ENCODE measurements around the gene MTFP1. TPM values are rescaled to one million over a fixed set of nuclear protein-coding genes. Genes with fewer than 3 reads are reported as not detected.
"Not testable (repeated sequence)": the region's sequence is repeated elsewhere in the genome, so short reads cannot be mapped to it uniquely, and the experiment has no call there.

The MTFP1 gene
- total and polyA plus RNA-seq, 5 donors: 15.5 to 38.9 (median 21.1) TPM

GRCh38 chr22:30439836-30440235 is 14.3 kb downstream of the MTFP1 start:
- no peaks in the 10 kb centered on the region for H3K9me3 ChIP-seq (ENCODE audit: control insufficient read depth, low read length)
- H3K4me1 ChIP-seq (ENCODE audit: control insufficient read depth, insufficient read depth, low read length): no peaks in the 10 kb centered on the region
- no peaks in the 10 kb centered on the region for H3K27me3 ChIP-seq (ENCODE audit: control insufficient read depth, insufficient read depth)
- intact Hi-C loops (cut with DNase I): loop anchor here in 1 of 4 donors (10.0 kb wide), 1 partner anchor 315 kb away; no protein-coding TSS in a partner anchor
- no peak overlapping the region for H3K27ac ChIP-seq (ENCODE audit: low read length)
- no peak for ATAC-seq
- H3K4me3 ChIP-seq (ENCODE audit: low read length): no peak overlapping the region
- 88% methylated on average over 11 of the region's 11 CpGs for WGBS
- no peak for DNase-seq

- 75% methylated on average over 9 of the region's 9 CpGs for WGBS
- Histone ChIP-seq H3K9me3 (ENCODE audit: control insufficient read depth, low read length) (no peaks in the 10 kb centered on the region), H3K4me1 (ENCODE audit: control insufficient read depth, insufficient read depth, low read length) (no peaks in the 10 kb centered on the region), H3K27ac (ENCODE audit: low read length) (no peak overlapping the region), H3K27me3 (ENCODE audit: control insufficient read depth, insufficient read depth) (no peaks in the 10 kb centered on the region), H3K4me3 (ENCODE audit: low read length) (no peak overlapping the region)
- DNase-seq: no peak
- intact Hi-C loops (cut with DNase I): loop anchor here in 1 of 4 donors (10.0 kb wide), 1 partner anchor 314 kb away; no protein-coding TSS in a partner anchor
- no peak for ATAC-seq
Observed at GRCh38 chr22:30441088-30441487, 15.5 kb downstream of the MTFP1 start.

- Histone ChIP-seq H3K27me3 (ENCODE audit: control insufficient read depth, insufficient read depth) (no peaks in the 10 kb centered on the region), H3K4me3 (ENCODE audit: low read length) (no peak overlapping the region), H3K4me1 (ENCODE audit: control insufficient read depth, insufficient read depth, low read length) (no peaks in the 10 kb centered on the region), H3K9me3 (ENCODE audit: control insufficient read depth, low read length) (no peaks in the 10 kb centered on the region), H3K27ac (ENCODE audit: low read length) (no peak overlapping the region)
- ATAC-seq: peak in 1 of 2 donors; percentile 69
- intact Hi-C loops (cut with DNase I): loop anchor here in 1 of 4 donors (10.0 kb wide), 1 partner anchor 310 kb away; no protein-coding TSS in a partner anchor
- WGBS: 21% methylated on average over 11 of the region's 11 CpGs
- no peak for DNase-seq
Observed at GRCh38 chr22:30444632-30445437, 19.3 kb downstream of the MTFP1 start.

- DNase-seq (no peak), ATAC-seq (no peak)
- intact Hi-C loops (cut with DNase I): loop anchor here in 1 of 4 donors (10.0 kb wide), 1 partner anchor 309 kb away; no protein-coding TSS in a partner anchor
- Histone ChIP-seq H3K4me1 (ENCODE audit: control insufficient read depth, insufficient read depth, low read length) (no peaks in the 10 kb centered on the region), H3K9me3 (ENCODE audit: control insufficient read depth, low read length) (no peaks in the 10 kb centered on the region), H3K27me3 (ENCODE audit: control insufficient read depth, insufficient read depth) (no peaks in the 10 kb centered on the region), H3K27ac (ENCODE audit: low read length) (no peak overlapping the region), H3K4me3 (ENCODE audit: low read length) (no peak overlapping the region)
- 49% methylated on average over 5 of the region's 5 CpGs for WGBS
Observed at GRCh38 chr22:30445438-30446145, 20.0 kb downstream of the MTFP1 start.

GRCh38 chr22:30447656-30448055 is 22.1 kb downstream of the MTFP1 start:
- Histone ChIP-seq H3K27me3 (ENCODE audit: control insufficient read depth, insufficient read depth) (no peaks in the 10 kb centered on the region), H3K4me1 (ENCODE audit: control insufficient read depth, insufficient read depth, low read length) (no peaks in the 10 kb centered on the region), H3K9me3 (ENCODE audit: control insufficient read depth, low read length) (no peaks in the 10 kb centered on the region), H3K27ac (ENCODE audit: low read length) (no peak overlapping the region), H3K4me3 (ENCODE audit: low read length) (no peak overlapping the region)
- ATAC-seq (no peak), DNase-seq (no peak)
- intact Hi-C loops (cut with DNase I): loop anchor here in 1 of 4 donors (10.0 kb wide), 1 partner anchor 307 kb away; no protein-coding TSS in a partner anchor
- WGBS: 90% methylated on average over 3 of the region's 3 CpGs

GRCh38 chr22:30451488-30451887 is 25.9 kb downstream of the MTFP1 start:
- H3K27me3 ChIP-seq (ENCODE audit: control insufficient read depth, insufficient read depth); H3K4me1 ChIP-seq (ENCODE audit: control insufficient read depth, insufficient read depth, low read length); H3K9me3 ChIP-seq (ENCODE audit: control insufficient read depth, low read length); H3K27ac ChIP-seq (ENCODE audit: low read length); DNase-seq; intact Hi-C loops (cut with DNase I); ATAC-seq; H3K4me3 ChIP-seq (ENCODE audit: low read length): not testable (repeated sequence)
- 31% methylated on average over 9 of the region's 9 CpGs for WGBS

GRCh38 chr22:30452861-30453260 is 27.3 kb downstream of the MTFP1 start:
- no peaks in the 10 kb centered on the region for H3K27me3 ChIP-seq (ENCODE audit: control insufficient read depth, insufficient read depth)
- no peaks in the 10 kb centered on the region for H3K9me3 ChIP-seq (ENCODE audit: control insufficient read depth, low read length)
- intact Hi-C loops (cut with DNase I): no loop called here
- no peak for DNase-seq
- no peak for ATAC-seq
- H3K4me3 ChIP-seq (ENCODE audit: low read length): no peak overlapping the region
- WGBS: 83% methylated on average over 6 of the region's 6 CpGs
- H3K27ac ChIP-seq (ENCODE audit: low read length): no peak overlapping the region
- no peaks in the 10 kb centered on the region for H3K4me1 ChIP-seq (ENCODE audit: control insufficient read depth, insufficient read depth, low read length)

GRCh38 chr22:30453731-30454510 is 28.4 kb downstream of the MTFP1 start:
- intact Hi-C loops (cut with DNase I): no loop called here
- H3K9me3 ChIP-seq (ENCODE audit: control insufficient read depth, low read length): no peaks in the 10 kb centered on the region
- no peak overlapping the region for H3K4me3 ChIP-seq (ENCODE audit: low read length)
- no peak overlapping the region for H3K27ac ChIP-seq (ENCODE audit: low read length)
- no peaks in the 10 kb centered on the region for H3K27me3 ChIP-seq (ENCODE audit: control insufficient read depth, insufficient read depth)
- ATAC-seq: no peak
- no peaks in the 10 kb centered on the region for H3K4me1 ChIP-seq (ENCODE audit: control insufficient read depth, insufficient read depth, low read length)
- WGBS: 51% methylated on average over 6 of the region's 6 CpGs
- no peak for DNase-seq

GRCh38 chr22:30455075-30455840 is 29.7 kb downstream of the MTFP1 start:
- WGBS: 87% methylated on average over 8 of the region's 8 CpGs
- Histone ChIP-seq H3K27ac (ENCODE audit: low read length) (no peak overlapping the region), H3K4me1 (ENCODE audit: control insufficient read depth, insufficient read depth, low read length) (no peaks in the 10 kb centered on the region), H3K4me3 (ENCODE audit: low read length) (no peak overlapping the region), H3K27me3 (ENCODE audit: control insufficient read depth, insufficient read depth) (no peaks in the 10 kb centered on the region), H3K9me3 (ENCODE audit: control insufficient read depth, low read length) (no peaks in the 10 kb centered on the region)
- intact Hi-C loops (cut with DNase I): no loop called here
- DNase-seq (no peak), ATAC-seq (no peak)

- no peaks in the 10 kb centered on the region for H3K9me3 ChIP-seq (ENCODE audit: control insufficient read depth, low read length)
- no peaks in the 10 kb centered on the region for H3K4me1 ChIP-seq (ENCODE audit: control insufficient read depth, insufficient read depth, low read length)
- no peak overlapping the region for H3K4me3 ChIP-seq (ENCODE audit: low read length)
- no peaks in the 10 kb centered on the region for H3K27me3 ChIP-seq (ENCODE audit: control insufficient read depth, insufficient read depth)
- ATAC-seq: no peak
- 56% methylated on average over 8 of the region's 8 CpGs for WGBS
- intact Hi-C loops (cut with DNase I): no loop called here
- H3K27ac ChIP-seq (ENCODE audit: low read length): no peak overlapping the region
- no peak for DNase-seq
Observed at GRCh38 chr22:30457981-30458380, 32.4 kb downstream of the MTFP1 start.

Measured in right cardiac atrium (tissue), 5 donors.